ENCODE measurements around the gene PARD6B. TPM values are rescaled to one million over a fixed set of nuclear protein-coding genes. Genes with fewer than 3 reads are reported as not detected.
"Not testable (repeated sequence)": the region's sequence is repeated elsewhere in the genome, so short reads cannot be mapped to it uniquely, and the experiment has no call there.

PARD6B gene
- total RNA-seq, 1 donor from 2014 or later: 0.20 TPM

GRCh38 chr20:50772420-50773185 is 41.2 kb downstream of the PARD6B start:
- DNase-seq (ENCODE audit: low read depth in 2 of 2): no peak

GRCh38 chr20:50774515-50774914 is 43.1 kb downstream of the PARD6B start:
- no peak for DNase-seq (ENCODE audit: low read depth in 2 of 2)

- DNase-seq (ENCODE audit: low read depth in 2 of 2): no peak
These were observed 44.9 kb downstream of the PARD6B start for GRCh38 chr20:50776122-50776817.

GRCh38 chr20:50777373-50777772 is 46.0 kb downstream of the PARD6B start:
- no peak for DNase-seq (ENCODE audit: low read depth in 2 of 2)

- not testable (repeated sequence) for DNase-seq (ENCODE audit: low read depth in 2 of 2)
These were observed 47.6 kb downstream of the PARD6B start for GRCh38 chr20:50778994-50779393.

- no peak for DNase-seq (ENCODE audit: low read depth in 2 of 2)
These were observed 52.0 kb downstream of the PARD6B start for GRCh38 chr20:50783390-50783789.

- no peak for DNase-seq (ENCODE audit: low read depth in 2 of 2)
These were observed 52.5 kb downstream of the PARD6B start for GRCh38 chr20:50783903-50784302.

GRCh38 chr20:50784464-50784863 is 53.1 kb downstream of the PARD6B start:
- DNase-seq (ENCODE audit: low read depth in 2 of 2): no peak

- no peak for DNase-seq (ENCODE audit: low read depth in 2 of 2)
These were observed 55.3 kb downstream of the PARD6B start for GRCh38 chr20:50786703-50787102.

- DNase-seq (ENCODE audit: low read depth in 2 of 2): no peak
These were observed 55.8 kb downstream of the PARD6B start for GRCh38 chr20:50787181-50787580.

- peak in 1 of 2 donors; percentile 20 for DNase-seq (ENCODE audit: low read depth in 2 of 2)
These were observed 56.9 kb downstream of the PARD6B start for GRCh38 chr20:50788045-50788991.

GRCh38 chr20:50789968-50790650 is 58.7 kb downstream of the PARD6B start:
- no peak for DNase-seq (ENCODE audit: low read depth in 2 of 2)

GRCh38 chr20:50790651-50791277 is 59.4 kb downstream of the PARD6B start:
- peak; percentile 86 to 87 for DNase-seq (ENCODE audit: low read depth in 2 of 2)

- no peak for DNase-seq (ENCODE audit: low read depth in 2 of 2)
These were observed 61.6 kb downstream of the PARD6B start for GRCh38 chr20:50792708-50793574.

GRCh38 chr20:50793575-50794016 is 62.2 kb downstream of the PARD6B start:
- peak; percentile 29 to 56 for DNase-seq (ENCODE audit: low read depth in 2 of 2)

- DNase-seq (ENCODE audit: low read depth in 2 of 2): no peak
These were observed 62.9 kb downstream of the PARD6B start for GRCh38 chr20:50794181-50794845.

- DNase-seq (ENCODE audit: low read depth in 2 of 2): peak; percentile 77 to 86
These were observed 63.7 kb downstream of the PARD6B start, which contains the start of gene BCAS4 for GRCh38 chr20:50794846-50795634. TSS of gene BCAS4 (plus strand) at chr20:50795061. CDS start at chr20:50795084, 23 bp downstream.

GRCh38 chr20:50797142-50797541 is 65.8 kb downstream of the PARD6B start:
- no peak for DNase-seq (ENCODE audit: low read depth in 2 of 2)
